ENCODE results near the gene NXT2. TPM values are rescaled to one million over a fixed set of nuclear protein-coding genes. Genes with fewer than 3 reads are reported as not detected.

The NXT2 gene
- 12.3 and 24.8 TPM in 2 replicates for total RNA-seq (2014; rRNA removed; shearing (Covaris generic))
- total RNA-seq (2022): 19.0 and 22.3 TPM in 2 replicates
- percentile 67 among the genes with signal in this experiment for Bru-seq, nascent RNA
- BruChase-seq, experiment 1, labeled RNA remaining after a 6-hour chase: percentile 95 among the genes with signal in this experiment
- BruChase-seq, experiment 2, labeled RNA remaining after a 2-hour chase: percentile 85 among the genes with signal in this experiment
- long read RNA-seq, transcript NXT2-203 (4 exons, 2,562 nt): major isoform, 40 of 61 reads
- long read RNA-seq, transcript NXT2-202 (4 exons, 1,085 nt): minor isoform, 16 of 61 reads
- long read RNA-seq, partial matches to known transcripts: 3 of 61 reads
- long read RNA-seq, other reads (novel, unspliced or antisense): 2 of 61 reads

DNA sequence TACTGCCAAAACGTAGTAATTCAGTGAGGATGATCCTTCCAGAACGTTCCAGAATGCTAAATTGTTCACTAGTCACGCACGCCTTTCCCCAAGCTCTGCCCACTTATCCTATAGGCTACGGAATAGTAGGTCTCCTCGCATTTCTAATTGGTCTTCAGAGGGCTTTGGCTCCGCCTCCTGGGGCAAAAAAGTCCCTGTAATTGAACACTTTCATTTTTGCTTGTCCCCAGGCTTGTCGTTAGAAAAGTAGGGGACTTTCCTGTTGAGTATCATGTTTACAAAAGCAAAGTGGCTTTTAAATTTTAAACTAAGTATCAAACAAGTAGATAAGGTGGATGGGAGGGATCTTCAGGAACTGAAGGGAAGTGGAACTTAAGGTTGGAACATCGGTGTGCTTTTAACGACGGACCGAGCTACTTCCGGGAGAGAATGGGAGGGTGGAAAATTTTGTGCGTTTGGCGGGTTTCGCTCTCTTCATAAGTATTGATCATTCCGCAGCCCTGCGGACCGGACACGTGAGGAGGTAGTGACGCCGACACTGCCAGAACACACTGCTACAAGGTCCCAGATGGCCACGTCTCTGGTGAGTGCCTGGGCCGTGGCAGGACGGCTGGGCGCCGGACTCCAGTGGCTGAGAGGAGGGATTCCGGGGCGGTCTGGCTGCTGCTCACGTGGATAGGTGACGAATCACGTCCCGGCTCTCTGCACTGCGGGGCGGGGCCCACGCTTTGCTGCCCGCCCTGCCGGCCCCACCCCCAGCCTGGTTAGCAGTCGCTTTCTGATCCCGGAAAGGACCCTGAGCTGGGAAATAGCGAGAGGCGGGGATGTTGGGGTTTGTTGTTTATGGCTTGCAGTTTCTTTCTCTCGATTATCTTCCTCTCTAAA lies at the start of gene NXT2:
Gene NXT2, plus strand, starts transcription at position 406 of the 885 bp plus-strand sequence. Its CDS starts 163 bp downstream, at position 569.
- peak; percentile 90 for DNase-seq (ENCODE audit: low spot score)
- intact Hi-C loops (cut with micrococcal nuclease; ENCODE audit: unreplicated experiment): loop anchor here (2.0 kb wide), 1 partner anchor 50 kb away; no protein-coding TSS in a partner anchor
- BruUV-seq (replicated peaks): no TSS peak

DNA sequence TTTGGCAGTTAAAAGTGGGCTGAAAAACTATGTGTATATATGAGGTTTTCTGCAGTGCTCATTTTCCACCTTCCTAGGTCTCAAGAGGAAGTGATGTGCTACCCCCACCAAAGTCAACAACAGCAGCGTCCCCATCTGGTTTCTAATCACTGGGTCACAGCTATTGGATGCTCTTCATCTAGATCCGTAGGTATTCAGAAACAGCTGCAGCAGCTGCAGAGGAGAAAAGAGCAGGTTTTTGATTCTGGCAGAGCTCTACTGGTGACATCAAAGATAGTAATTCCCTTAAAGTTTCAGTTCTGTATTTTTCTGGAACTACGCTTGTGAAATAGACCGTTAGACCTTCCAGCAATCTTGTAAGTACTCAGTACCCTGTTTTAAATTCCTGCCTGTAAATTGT lies 49.0 kb upstream of the NXT2 start:
- H3K9me2 ChIP-seq (ENCODE audit: insufficient read depth, low read length): no peaks in the 10 kb centered on the region
- POLR2A ChIA-PET: no interaction called here
- H3K4me3 ChIP-seq (ENCODE audit: low read depth, low read length, poor library complexity, severe bottlenecking): peak overlapping the region; percentile 25
- no peaks in the 10 kb centered on the region for H3K79me2 ChIP-seq (ENCODE audit: insufficient read depth, low read depth, low read length)
- no peaks in the 10 kb centered on the region for H3K36me3 ChIP-seq (ENCODE audit: insufficient read depth, low read length)
- H3K4me1 ChIP-seq (ENCODE audit: insufficient read depth, low read length, poor library complexity, severe bottlenecking): peaks cover 30% of the 10 kb centered on the region
- intact Hi-C loops (cut with micrococcal nuclease; ENCODE audit: unreplicated experiment): loop anchor here (2.0 to 5.0 kb wide), 2 partner anchors 49 to 400 kb away; partner anchors contain the start of gene NXT2
- TF ChIP-seq, protein P1, sequence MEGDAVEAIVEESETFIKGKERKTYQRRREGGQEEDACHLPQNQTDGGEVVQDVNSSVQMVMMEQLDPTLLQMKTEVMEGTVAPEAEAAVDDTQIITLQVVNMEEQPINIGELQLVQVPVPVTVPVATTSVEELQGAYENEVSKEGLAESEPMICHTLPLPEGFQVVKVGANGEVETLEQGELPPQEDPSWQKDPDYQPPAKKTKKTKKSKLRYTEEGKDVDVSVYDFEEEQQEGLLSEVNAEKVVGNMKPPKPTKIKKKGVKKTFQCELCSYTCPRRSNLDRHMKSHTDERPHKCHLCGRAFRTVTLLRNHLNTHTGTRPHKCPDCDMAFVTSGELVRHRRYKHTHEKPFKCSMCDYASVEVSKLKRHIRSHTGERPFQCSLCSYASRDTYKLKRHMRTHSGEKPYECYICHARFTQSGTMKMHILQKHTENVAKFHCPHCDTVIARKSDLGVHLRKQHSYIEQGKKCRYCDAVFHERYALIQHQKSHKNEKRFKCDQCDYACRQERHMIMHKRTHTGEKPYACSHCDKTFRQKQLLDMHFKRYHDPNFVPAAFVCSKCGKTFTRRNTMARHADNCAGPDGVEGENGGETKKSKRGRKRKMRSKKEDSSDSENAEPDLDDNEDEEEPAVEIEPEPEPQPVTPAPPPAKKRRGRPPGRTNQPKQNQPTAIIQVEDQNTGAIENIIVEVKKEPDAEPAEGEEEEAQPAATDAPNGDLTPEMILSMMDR (conservative IDR thresholded peaks at IDR 0.05; ENCODE audit: low read length): peak; percentile 46
- no peak for TF ChIP-seq EZH2phosphoT487 (IDR thresholded peaks at IDR 0.05; ENCODE audit: borderline replicate concordance, low read depth, low read length)
- DNase-seq (ENCODE audit: low spot score): peak; percentile 83
- CTCF ChIA-PET (ENCODE audit: unreplicated experiment): no interaction called here
- peak overlapping the region; percentile 70 for H3K27ac ChIP-seq (ENCODE audit: low read depth, low read length, poor library complexity, severe bottlenecking)
- H3K4me2 ChIP-seq (ENCODE audit: low read length): peak overlapping the region; percentile 69
- H4K20me1 ChIP-seq (ENCODE audit: insufficient read depth, low read length): no peaks in the 10 kb centered on the region
- no peaks in the 10 kb centered on the region for H3K9me3 ChIP-seq (ENCODE audit: low read length)
- peak overlapping the region; percentile 80; the same call in 1 of the 2 replicates for H2AFZ ChIP-seq (ENCODE audit: low read length)
- no TSS peak for BruUV-seq (replicated peaks)

More for the DNA sequence above, at the start of gene NXT2:
- CTCF ChIA-PET (ENCODE audit: unreplicated experiment): interaction anchor here (0.5 to 1.0 kb wide), 3 partner anchors 42 to 1157 kb away, joined by 3 read pairs; no protein-coding TSS in a partner anchor
- H2AFZ ChIP-seq (ENCODE audit: low read length): peak within 1 kb of the TSS; percentile 89
- peaks cover 26% of the 10 kb centered on the region for H3K4me1 ChIP-seq (ENCODE audit: insufficient read depth, low read length, poor library complexity, severe bottlenecking)
- H4K20me1 ChIP-seq (ENCODE audit: insufficient read depth, low read length): no peaks in the 10 kb centered on the region
- no peak for TF ChIP-seq EZH2phosphoT487 (IDR thresholded peaks at IDR 0.05; ENCODE audit: borderline replicate concordance, low read depth, low read length)
- TF ChIP-seq, protein P1 (conservative IDR thresholded peaks at IDR 0.05; ENCODE audit: low read length): no peak
- H3K9me3 ChIP-seq (ENCODE audit: low read length): peaks cover 16% of the 10 kb centered on the region; the same call in 1 of the 2 replicates
- H3K9me2 ChIP-seq (ENCODE audit: insufficient read depth, low read length): no peaks in the 10 kb centered on the region
- POLR2A ChIA-PET: interaction anchor here (0.6 to 1.0 kb wide), 4 partner anchors 12 to 1817 kb away, joined by 3 read pairs; no protein-coding TSS in a partner anchor
- H3K27ac ChIP-seq (ENCODE audit: low read depth, low read length, poor library complexity, severe bottlenecking): peak within 1 kb of the TSS; percentile 77
- H3K79me2 ChIP-seq (ENCODE audit: insufficient read depth, low read depth, low read length): peaks cover 7% of the 10 kb centered on the region; the same call in 1 of the 2 replicates
- peak within 1 kb of the TSS; percentile 81 for H3K4me2 ChIP-seq (ENCODE audit: low read length)
- H3K36me3 ChIP-seq (ENCODE audit: insufficient read depth, low read length): no peaks in the 10 kb centered on the region
- peak within 1 kb of the TSS; percentile 91 for H3K4me3 ChIP-seq (ENCODE audit: low read depth, low read length, poor library complexity, severe bottlenecking)
